NCI-H1436 treated with DMSO at 0.1 percent for 48 hours (cell line): ENCODE results near the gene UBASH3A.

Experiments
- DNase-seq: peaks from one replicate; lab custom pipeline; 2025; lab: John Stamatoyannopoulos, UW

Gene UBASH3A

DNA sequence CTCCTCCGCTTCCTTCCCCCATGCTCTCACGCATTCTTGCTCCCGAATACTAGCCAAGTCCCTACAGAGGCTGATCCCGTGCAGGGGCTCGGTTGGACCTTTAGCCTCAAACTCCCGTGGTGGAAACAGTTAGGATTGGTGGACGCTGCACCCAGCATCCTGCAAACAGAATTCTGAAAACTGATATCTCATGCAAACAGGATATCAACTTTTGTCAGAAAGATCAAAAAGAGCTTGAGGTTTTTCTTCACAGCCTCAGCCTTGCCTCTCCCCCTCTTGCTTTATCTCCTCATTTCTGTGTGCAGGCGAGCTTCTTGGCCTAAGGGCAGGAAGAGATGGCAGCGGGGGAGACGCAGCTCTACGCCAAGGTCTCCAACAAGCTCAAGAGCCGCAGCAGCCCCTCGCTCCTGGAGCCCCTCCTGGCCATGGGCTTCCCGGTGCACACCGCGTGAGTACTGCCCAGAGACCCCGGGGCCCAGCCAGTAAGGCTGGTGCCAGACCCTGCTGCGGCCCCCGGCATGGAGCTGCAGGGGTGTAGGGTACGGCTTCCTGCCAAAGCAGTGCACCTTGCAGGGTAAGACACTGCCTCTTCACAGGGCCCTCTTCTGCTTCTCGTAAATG lies at the start of gene UBASH3A:
UBASH3A (plus strand) TSS at position 292 of the 621 bp plus-strand sequence; CDS start at position 336, 44 bp downstream.
- no peak for DNase-seq

DNA sequence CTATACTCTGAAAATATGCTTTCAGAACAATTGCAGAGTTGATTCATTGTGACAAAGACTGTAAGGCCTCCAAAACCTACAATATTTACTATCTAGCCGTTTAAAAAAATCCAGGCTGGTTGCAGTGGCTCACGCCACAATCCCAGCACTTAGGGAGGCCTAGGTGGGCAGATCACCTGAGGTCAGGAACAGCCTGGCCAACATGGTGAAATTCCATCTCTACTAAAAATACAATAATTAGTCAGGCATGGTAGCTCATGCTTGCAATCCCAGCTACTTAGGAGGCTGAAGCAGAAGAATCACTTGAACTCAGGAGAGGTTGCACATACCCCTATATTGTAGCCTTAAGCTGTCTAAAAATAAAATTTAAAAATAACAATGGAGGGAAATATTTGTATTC lies 47.7 kb upstream of the UBASH3A start:
- DNase-seq: no peak

DNA sequence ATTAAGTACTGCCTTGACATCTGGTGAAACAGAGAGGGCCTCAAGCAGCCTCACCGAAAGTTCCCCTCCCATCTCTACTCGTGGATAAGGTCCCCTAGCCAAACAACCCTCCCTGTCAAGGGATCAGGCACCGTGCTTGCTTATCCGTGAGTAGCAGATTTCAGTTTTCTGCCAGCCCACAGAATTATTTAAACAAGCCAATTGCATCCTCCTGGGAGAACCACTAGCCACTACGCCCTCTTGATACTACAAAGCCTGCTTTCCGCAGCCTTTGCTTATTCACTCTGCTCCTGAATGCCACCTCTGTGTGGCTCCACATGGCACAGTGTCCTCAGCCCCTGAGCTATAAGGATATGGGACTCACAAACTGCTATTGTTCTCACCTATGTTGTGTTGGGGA lies 47.1 kb upstream of the UBASH3A start:
- no peak for DNase-seq

DNA sequence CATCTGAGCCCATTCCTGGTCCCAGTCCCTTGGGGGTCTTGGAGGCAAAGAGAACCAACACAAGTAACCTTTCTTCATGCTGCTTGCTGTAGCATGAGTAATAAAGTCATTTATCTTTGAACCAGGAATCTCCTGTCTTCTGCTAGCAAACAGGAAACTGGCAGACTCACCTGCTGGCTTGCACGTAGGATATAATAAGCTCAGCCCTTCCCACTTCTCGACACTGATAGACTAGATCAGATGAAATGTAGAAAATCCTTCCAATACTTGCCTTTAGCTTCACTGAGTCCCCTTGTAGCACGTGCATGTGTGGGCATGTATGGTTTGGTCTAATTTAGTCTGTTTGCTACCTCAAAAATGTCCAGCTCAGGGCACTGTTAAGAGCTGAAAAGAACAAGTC lies 46.4 kb upstream of the UBASH3A start:
- no peak for DNase-seq

- no peak for DNase-seq
Measured at GRCh38 chr21:42358261-42358660, 45.4 kb upstream of the UBASH3A start.

GRCh38 chr21:42358937-42359336 lies 44.8 kb upstream of the UBASH3A start:
- DNase-seq: no peak

- no peak for DNase-seq
Measured at GRCh38 chr21:42360317-42360716, 43.4 kb upstream of the UBASH3A start.

- DNase-seq: no peak
Measured at GRCh38 chr21:42361286-42361685, 42.4 kb upstream of the UBASH3A start.

DNA sequence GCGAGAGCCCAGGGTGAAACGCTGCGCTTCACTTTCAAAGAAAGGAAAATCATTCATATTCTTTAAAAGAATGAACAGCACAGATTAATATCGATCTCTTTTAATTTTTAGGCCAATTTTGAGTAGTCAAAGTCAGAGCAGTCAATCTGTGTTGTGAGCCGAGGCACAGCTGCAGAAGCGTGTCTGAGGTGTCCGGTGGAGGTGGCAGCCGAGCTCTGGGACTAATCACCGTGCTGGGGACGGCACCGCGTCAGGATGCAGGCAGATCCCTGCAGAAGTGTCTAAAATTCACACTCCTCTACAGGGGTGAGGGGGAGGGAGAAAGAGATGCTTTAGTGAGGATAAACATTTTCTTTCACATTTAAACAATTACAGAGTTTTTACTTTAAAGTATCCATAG lies 41.5 kb upstream of the UBASH3A start:
- DNase-seq: no peak

- no peak for DNase-seq
Measured at GRCh38 chr21:42362700-42363099, 41.0 kb upstream of the UBASH3A start.

- no peak for DNase-seq
Measured at GRCh38 chr21:42363312-42363711, 40.4 kb upstream of the UBASH3A start.

DNA sequence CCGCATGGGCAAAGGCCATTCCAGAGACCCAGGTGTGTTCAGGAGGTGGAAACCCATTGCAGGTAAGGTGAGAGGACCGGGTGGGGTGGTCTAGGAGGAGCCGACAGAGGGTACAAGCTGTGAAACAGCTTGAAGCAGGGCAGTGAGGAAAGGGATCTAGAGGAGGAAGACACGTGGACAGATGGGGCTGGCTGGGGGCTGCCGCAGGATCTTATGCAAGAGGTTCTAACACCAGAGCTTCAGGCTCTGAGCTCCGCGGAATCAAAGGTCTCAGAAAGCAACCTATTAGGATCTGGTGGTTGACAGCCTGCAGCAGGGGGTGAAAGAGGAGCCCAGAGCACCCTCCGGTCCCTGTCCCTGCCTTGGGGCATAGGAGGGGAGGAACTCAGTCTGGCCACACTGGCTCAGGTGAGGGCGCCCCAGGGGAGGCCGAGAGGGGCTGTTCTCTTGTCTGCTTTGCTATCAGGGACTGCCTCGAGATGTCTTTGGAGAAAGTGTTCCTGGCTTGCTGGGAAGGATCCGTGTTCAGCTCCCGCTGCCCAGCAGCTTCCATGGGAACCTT lies 39.3 kb upstream of the UBASH3A start:
- no peak for DNase-seq

DNA sequence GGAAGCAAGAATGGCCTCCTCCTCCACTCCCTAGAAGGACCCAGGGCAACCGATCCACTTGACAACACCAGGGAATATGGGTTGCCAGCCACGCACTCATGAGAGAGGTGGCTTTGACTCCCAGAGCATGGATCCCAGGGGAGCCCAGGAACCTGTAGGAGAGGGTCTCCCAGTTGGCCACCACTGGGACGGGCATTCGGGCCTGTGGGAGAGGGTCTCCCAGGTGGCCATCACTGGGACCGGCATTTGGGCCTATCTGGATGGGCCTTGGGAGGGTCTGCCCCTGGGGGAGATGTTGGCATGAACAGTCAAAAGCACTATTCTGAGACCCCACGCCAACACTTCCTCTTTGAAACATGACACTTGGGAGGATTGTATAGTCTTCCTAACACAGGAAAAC lies 37.9 kb upstream of the UBASH3A start:
- no peak for DNase-seq

- DNase-seq: no peak
Measured at GRCh38 chr21:42366292-42367010, 37.3 kb upstream of the UBASH3A start, which contains the start of gene TFF1. TSS of gene TFF1 (minus strand) at chr21:42366535. CDS start at chr21:42366495, 40 bp downstream.

DNA sequence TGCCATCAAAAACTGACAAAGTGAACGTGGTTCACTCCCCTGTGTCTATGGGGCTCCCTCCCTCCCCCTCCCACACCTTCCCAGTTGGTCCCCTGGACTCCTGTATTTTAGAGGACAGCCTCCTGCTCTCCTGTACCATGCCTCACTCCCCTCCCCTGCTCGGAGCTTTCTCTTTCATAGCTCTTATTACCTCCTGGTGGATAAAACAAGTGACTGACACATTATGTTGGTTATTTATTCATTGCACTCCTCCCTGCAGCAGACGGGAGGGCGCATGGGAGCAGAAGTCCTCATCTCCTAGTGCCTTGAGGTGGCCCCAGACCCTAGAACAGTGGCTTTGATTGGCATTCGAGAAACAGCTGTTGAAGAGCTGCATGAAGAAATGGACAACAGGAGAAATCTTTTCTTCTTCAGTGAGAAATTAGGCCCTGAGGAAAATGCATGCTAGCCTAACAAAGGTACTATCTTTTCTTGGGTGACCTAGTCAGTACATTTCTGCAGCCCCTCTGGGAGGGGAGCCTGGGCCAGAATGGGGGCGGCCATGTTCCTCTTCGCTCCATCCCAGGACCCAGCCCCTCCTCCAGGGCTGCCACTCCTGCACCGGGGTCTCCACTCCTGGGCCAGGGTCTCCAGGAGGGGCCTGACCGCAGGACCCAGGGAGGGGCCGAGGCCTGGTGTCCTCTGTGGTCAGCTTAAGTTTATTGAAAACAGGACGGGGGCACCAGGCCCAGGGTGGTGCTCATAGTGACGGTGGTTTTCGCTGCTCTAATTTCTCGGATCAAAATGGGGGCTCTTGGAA lies 36.1 kb upstream of the UBASH3A start:
- DNase-seq: no peak

DNA sequence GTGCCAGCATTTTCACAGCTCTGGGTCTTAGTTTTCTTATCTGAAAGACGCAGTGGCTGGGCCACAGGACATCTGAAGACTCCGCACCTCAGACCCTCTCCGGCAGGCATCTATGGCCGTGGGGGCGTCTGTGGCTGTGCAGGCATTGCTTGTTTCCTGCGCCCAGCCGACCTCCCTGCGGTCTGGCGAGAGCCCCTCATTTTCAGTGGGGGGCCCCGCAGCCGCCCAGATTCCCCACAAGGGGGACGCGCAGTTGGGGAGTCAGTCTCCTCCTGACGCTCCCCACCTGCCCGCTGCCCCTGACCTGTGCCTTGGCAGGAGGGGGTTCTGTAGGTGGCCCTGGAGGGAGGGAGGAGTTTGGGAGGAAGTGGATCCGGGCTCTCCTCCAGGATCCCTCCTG lies 33.9 kb upstream of the UBASH3A start:
- DNase-seq: no peak

DNA sequence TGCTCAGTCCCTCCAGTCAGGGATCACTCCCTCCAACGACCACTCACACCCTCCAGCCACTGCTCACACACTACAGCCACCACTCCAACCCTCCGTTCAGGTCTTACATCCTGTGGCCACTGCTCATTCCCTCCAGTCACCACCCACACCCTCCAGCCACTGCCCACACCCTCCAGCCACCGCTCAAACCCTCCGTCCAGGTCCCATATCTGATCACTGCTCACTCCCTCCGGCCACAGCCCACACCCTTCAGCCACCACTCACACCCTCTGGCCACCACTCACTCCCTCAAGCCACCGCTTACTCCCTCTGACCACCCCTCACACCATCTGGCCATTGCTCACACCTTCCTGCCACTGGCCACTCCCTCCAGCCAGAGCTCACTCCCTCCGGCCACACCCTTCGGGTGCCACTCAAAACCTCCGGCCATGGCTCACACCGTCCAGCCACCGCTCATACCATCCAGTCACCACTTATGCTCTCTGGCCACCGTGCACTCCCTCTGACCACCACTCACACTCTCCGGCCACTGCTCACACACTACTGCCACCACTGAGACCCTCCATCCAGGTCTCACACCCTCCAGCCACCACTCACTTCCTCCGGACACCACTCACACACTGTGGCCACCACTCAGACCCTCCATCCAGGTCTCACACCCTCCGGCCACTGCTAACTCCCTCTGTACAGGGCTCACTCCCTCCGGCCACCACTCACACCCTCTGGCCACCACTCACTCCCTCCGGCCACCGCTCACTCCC lies 32.6 kb upstream of the UBASH3A start:
- DNase-seq: no peak

DNA sequence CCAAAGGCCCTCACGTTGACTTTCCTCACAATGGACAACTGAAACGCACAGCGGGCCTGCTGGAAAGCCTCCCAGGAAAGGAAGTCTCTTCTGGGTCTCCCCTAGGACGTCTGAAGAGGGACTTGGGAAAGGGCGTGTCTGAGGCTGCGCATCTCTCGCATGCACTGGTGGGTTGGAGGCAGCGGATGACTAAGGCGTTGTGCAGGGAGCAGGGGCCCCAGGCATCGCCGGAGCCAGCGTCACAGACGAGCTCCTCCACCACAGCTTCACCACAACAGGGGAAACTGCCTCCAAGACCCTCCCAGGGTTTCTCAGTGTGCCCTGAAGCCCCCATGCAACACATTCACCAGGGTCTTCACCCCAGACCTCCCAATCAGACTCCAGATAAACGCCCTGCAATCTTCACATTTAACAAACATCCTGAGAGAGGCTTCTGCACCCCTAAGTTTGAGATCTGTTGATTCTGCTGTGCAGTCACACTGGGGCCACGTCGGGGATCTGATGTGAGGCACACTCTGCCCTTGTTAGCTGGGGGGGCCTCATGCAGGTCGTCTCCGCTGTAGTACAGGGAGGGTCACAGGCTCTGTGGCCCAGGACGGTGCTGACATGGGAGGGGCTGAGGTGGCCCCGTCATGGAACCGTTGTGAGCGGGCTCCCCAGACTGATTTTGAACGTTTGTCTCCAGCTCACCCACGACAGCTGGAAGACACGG lies 30.4 kb upstream of the UBASH3A start:
- no peak for DNase-seq

- no peak for DNase-seq
Measured at GRCh38 chr21:42373908-42374455, 29.7 kb upstream of the UBASH3A start.

DNA sequence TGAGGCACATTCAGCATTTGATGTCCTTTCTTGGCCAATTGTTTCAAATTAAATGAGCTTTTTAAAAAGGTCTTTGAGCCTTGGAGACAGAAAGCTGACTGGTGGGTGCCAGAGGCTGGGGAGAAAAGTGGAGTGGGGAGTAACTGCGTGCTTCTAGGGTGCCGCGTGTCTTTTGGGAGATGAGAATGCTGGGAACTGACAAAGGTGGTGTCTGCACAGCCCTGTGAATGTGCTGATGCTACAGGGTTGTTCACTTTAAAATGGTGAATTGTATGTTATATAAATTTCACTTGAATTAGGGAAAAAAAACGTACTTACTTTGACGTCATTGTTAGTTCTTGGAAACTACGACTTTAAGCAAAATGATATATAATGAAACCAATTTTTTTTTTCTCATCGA lies 29.2 kb upstream of the UBASH3A start:
- DNase-seq: no peak
